ENCODE measurements around the gene CDKN2AIP. TPM values are rescaled to one million over a fixed set of nuclear protein-coding genes. Genes with fewer than 3 reads are reported as not detected.

CDKN2AIP gene
- total RNA-seq, 1 experiment from 2014 or later: 24.0 TPM

DNA sequence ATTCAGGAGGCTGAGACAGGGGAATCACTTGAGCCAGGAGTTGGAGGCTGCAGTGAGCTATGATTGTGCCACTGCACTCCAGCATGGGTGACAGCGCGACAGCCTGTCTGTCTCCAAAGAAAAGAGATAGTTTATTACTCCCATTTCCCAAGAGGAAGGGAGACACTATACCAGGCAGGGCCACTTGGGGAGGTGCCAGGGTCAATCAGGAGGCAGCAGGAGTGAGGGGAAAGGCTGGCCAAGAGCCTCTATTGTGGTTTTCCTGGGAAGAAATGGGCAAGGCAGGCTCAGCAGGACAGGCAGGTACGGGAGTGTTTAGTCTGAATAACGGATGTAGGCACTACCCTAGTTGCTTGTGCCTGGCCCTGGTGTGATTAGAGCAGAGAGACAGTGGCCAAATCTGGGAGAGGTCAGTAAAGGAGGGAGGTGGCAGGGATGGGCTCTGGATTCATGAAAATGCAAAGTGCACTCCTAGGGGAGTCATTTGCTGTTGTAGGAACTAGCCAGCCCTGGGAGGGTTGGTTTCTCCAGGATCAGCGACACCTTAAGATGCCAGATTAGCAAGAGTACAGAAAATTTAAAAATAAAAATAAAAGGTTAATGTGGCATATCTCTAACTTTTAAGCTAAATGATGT, 20.2 kb upstream of the CDKN2AIP start:
- no peak for TF ChIP-seq CTCF (conservative IDR thresholded peaks at IDR 0.05)
- no peak overlapping the region for H2BK15ac ChIP-seq (ENCODE audit: low read depth, low read length)
- no peak overlapping the region for H3K14ac ChIP-seq (ENCODE audit: insufficient read depth, low read length)
- Mint-ChIP-seq H3K36me3 (ENCODE audit: insufficient read depth in 1 of 3, low read depth in 3 of 3) (no peaks in the 10 kb centered on the region), H3K27ac (no peak overlapping the region; a peak in 1 of 7 replicates), H3K27me3 (ENCODE audit: low read depth) (no peaks in the 10 kb centered on the region; the same call in none of the 2 replicates), H3K9me3 (no peaks in the 10 kb centered on the region), H3K4me3 (no peak overlapping the region), H3K4me1 (peaks cover 3 to 5% of the 10 kb centered on the region in 2 experiments; a peak in 3 of 4 replicates)
- H3K79me1 ChIP-seq (ENCODE audit: insufficient read depth, low read depth, low read length, poor library complexity, severe bottlenecking): no peaks in the 10 kb centered on the region
- no peak overlapping the region for H2BK120ac ChIP-seq (ENCODE audit: low read depth, low read length, poor library complexity, severe bottlenecking)
- no peak overlapping the region for H3K4ac ChIP-seq (ENCODE audit: low read depth, low read length)
- no peak overlapping the region for H3K27ac ChIP-seq (ENCODE audit: insufficient read length, low read depth, low read length)
- no peaks in the 10 kb centered on the region for H3K4me1 ChIP-seq (ENCODE audit: insufficient read depth, low read length)
- H3K4me2 ChIP-seq (ENCODE audit: insufficient read depth, insufficient read length, low read length): no peak overlapping the region
- no peaks in the 10 kb centered on the region for H3K27me3 ChIP-seq (ENCODE audit: insufficient read depth, low read length)
- H3K56ac ChIP-seq (ENCODE audit: insufficient read length, low read depth, low read length): no peak overlapping the region
- no peaks in the 10 kb centered on the region for H3K23me2 ChIP-seq (ENCODE audit: insufficient read length, low read depth, low read length, poor library complexity, severe bottlenecking)
- no peak overlapping the region for H2BK5ac ChIP-seq (ENCODE audit: insufficient read length, low read length)
- no peaks in the 10 kb centered on the region for H3K9me3 ChIP-seq (ENCODE audit: control insufficient read depth, low read depth, low read length)
- no peak overlapping the region for H2BK12ac ChIP-seq (ENCODE audit: insufficient read length, low read depth, low read length)
- no peak overlapping the region for H3K23ac ChIP-seq (ENCODE audit: insufficient read length, low read depth, low read length)
- no peak overlapping the region for H4K5ac ChIP-seq (ENCODE audit: insufficient read length, low read depth, low read length)
- no CpG with 5 or more reads among the region's 5 CpGs for WGBS (ENCODE audit: extremely low coverage, insufficient read length, low lambda C conversion rate)
- no peaks in the 10 kb centered on the region for H3K79me2 ChIP-seq (ENCODE audit: insufficient read depth, low read length)
- H3K9ac ChIP-seq (ENCODE audit: extremely low read depth, insufficient read length, low read length): no peak overlapping the region
- H2BK20ac ChIP-seq (ENCODE audit: low read depth, low read length, poor library complexity, severe bottlenecking): no peak overlapping the region
- no peak overlapping the region for H2AFZ ChIP-seq (ENCODE audit: low read length)
- H3T11ph ChIP-seq (ENCODE audit: low read length): no peak overlapping the region
- no peak overlapping the region for H4K8ac ChIP-seq (replicated peaks; ENCODE audit: insufficient read length, low read depth, low read length)
- H4K20me1 ChIP-seq (ENCODE audit: control insufficient read depth, insufficient read depth, insufficient read length): no peaks in the 10 kb centered on the region
- H2AK5ac ChIP-seq (ENCODE audit: insufficient read length, low read length): no peak overlapping the region
- no peak overlapping the region for H4K91ac ChIP-seq (ENCODE audit: insufficient read length, low read depth, low read length)
- DNase-seq: peak; percentile 24
- no peak overlapping the region for H3K18ac ChIP-seq (ENCODE audit: insufficient read length, low read depth, low read length)

All from H9 (cell line).